ENCODE data around the gene SNX15.
"Not testable (repeated sequence)": the region's sequence is repeated elsewhere in the genome, so short reads cannot be mapped to it uniquely, and the experiment has no call there.

SNX15 gene, protein sequence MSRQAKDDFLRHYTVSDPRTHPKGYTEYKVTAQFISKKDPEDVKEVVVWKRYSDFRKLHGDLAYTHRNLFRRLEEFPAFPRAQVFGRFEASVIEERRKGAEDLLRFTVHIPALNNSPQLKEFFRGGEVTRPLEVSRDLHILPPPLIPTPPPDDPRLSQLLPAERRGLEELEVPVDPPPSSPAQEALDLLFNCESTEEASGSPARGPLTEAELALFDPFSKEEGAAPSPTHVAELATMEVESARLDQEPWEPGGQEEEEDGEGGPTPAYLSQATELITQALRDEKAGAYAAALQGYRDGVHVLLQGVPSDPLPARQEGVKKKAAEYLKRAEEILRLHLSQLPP

GRCh38 chr11:65027213-65028067 lies at the start of gene SNX15:
TSS of gene SNX15 (plus strand) at chr11:65027439. CDS start at chr11:65027538, 99 bp downstream.
- Histone ChIP-seq H3K9ac (peak within 1 kb of the TSS; percentile 62; the same call in 1 of the 2 replicates), H3K4me3 (IDR thresholded peaks at IDR 0.05; ENCODE audit: insufficient read depth, low read depth, low read length) (no peak within 1 kb of the TSS), H3K27ac (peak within 1 kb of the TSS; percentile 60), H3K27me3 (ENCODE audit: insufficient read depth, low read depth) (no peaks in the 10 kb centered on the region), H3K4me2 (peak within 1 kb of the TSS; percentile 91), H4K20me1 (ENCODE audit: insufficient read depth) (no peaks in the 10 kb centered on the region), H2AFZ (ENCODE audit: low read depth) (peak within 1 kb of the TSS; percentile 61), H3K79me2 (ENCODE audit: insufficient read depth, low read depth) (no peaks in the 10 kb centered on the region), H3K4me1 (ENCODE audit: low read depth, poor library complexity, severe bottlenecking) (peaks cover 16% of the 10 kb centered on the region), H3K36me3 (ENCODE audit: insufficient read depth) (no peaks in the 10 kb centered on the region)
- TF ChIP-seq CTCF (conservative IDR thresholded peaks at IDR 0.05; ENCODE audit: low read depth, low read length) = peak; percentile 74

- not testable (repeated sequence) for H4K20me1 ChIP-seq (ENCODE audit: insufficient read depth); H3K9ac ChIP-seq; H3K27me3 ChIP-seq (ENCODE audit: insufficient read depth, low read depth); H3K36me3 ChIP-seq (ENCODE audit: insufficient read depth); H3K4me3 ChIP-seq (IDR thresholded peaks at IDR 0.05; ENCODE audit: insufficient read depth, low read depth, low read length); H2AFZ ChIP-seq (ENCODE audit: low read depth); H3K79me2 ChIP-seq (ENCODE audit: insufficient read depth, low read depth); H3K4me2 ChIP-seq; H3K27ac ChIP-seq; H3K4me1 ChIP-seq (ENCODE audit: low read depth, poor library complexity, severe bottlenecking)
Measured at GRCh38 chr11:64983339-64983738, 43.9 kb upstream of the SNX15 start.

- Histone ChIP-seq H3K36me3 (ENCODE audit: insufficient read depth) (no peaks in the 10 kb centered on the region), H4K20me1 (ENCODE audit: insufficient read depth) (no peaks in the 10 kb centered on the region), H3K4me1 (ENCODE audit: low read depth, poor library complexity, severe bottlenecking) (no peaks in the 10 kb centered on the region), H3K9ac (no peak overlapping the region), H3K27me3 (ENCODE audit: insufficient read depth, low read depth) (peaks cover 4% of the 10 kb centered on the region; the same call in 1 of the 2 replicates), H2AFZ (ENCODE audit: low read depth) (no peak overlapping the region), H3K4me2 (no peak overlapping the region), H3K4me3 (IDR thresholded peaks at IDR 0.05; ENCODE audit: insufficient read depth, low read depth, low read length) (no peak overlapping the region), H3K27ac (no peak overlapping the region), H3K79me2 (ENCODE audit: insufficient read depth, low read depth) (no peaks in the 10 kb centered on the region)
- no peak for TF ChIP-seq CTCF (conservative IDR thresholded peaks at IDR 0.05; ENCODE audit: low read depth, low read length)
Measured at GRCh38 chr11:64987998-64988854, 39.0 kb upstream of the SNX15 start.

DNA sequence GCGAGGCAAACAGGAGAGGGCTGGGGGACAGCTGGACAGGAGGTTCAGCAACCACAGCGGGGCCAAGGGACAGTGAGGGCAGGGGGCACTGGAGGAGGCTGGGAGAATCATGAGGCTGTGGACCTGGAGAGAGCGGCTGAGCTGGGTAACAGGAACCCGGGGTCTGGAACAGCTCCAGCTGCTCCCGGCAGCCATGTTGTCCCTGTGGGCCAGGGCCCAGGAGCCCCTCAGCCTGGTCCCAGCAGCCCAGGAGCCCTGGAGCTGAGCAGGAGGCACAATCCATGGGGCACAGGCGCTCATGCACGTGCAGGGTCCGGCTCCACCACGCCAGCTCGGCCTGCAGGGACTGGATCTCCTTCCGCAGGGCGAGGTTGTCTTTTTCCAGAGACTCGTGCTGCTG lies 37.8 kb upstream of the SNX15 start:
- TF ChIP-seq CTCF (conservative IDR thresholded peaks at IDR 0.05; ENCODE audit: low read depth, low read length) = no peak
- Histone ChIP-seq H4K20me1 (ENCODE audit: insufficient read depth) (no peaks in the 10 kb centered on the region), H3K9ac (no peak overlapping the region), H3K4me1 (ENCODE audit: low read depth, poor library complexity, severe bottlenecking) (no peaks in the 10 kb centered on the region), H3K4me2 (no peak overlapping the region), H3K27me3 (ENCODE audit: insufficient read depth, low read depth) (peaks cover 5% of the 10 kb centered on the region; the same call in 1 of the 2 replicates), H3K36me3 (ENCODE audit: insufficient read depth) (no peaks in the 10 kb centered on the region), H3K27ac (no peak overlapping the region), H2AFZ (ENCODE audit: low read depth) (no peak overlapping the region), H3K4me3 (IDR thresholded peaks at IDR 0.05; ENCODE audit: insufficient read depth, low read depth, low read length) (no peak overlapping the region), H3K79me2 (ENCODE audit: insufficient read depth, low read depth) (no peaks in the 10 kb centered on the region)

All from KMS-11 (cell line).